GM18511 (cell line): ENCODE results near the gene CERT1.
A peak's percentile ranks its signal among the peaks of the same experiment; 100 is the strongest.
"Not testable (repeated sequence)": the region's sequence is repeated elsewhere in the genome, so short reads cannot be mapped to it uniquely, and the experiment has no call there.

ENCODE experiments used
- ATAC-seq: cut with Tn5 transposase; IDR thresholded peaks from one replicate; pipeline ENCODE4 v1.9.1; 2021; ENCODE audit warnings: mild to moderate bottlenecking, moderate library complexity; ENCODE audit not compliant: unreplicated experiment

CERT1 gene

DNA sequence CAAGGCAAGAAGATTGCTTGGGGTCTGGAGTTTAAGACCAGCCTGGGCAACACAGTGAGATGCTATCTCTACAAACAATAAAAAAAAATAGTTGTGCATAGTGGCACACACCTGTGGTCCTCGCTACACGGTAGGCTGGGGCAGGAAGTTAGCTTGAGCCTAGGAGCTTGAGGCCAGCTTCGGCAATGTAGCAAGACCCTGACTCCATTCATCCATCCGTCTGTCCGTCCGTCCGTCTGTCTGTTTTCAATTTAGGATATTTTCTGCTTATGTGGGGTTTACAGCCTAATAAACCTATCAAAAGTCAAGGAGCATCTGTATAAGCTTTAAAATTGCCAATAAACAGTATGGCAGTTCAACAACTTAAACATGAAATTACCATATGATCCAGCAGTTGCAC lies 154.7 kb downstream of the CERT1 start:
- no peak for ATAC-seq

DNA sequence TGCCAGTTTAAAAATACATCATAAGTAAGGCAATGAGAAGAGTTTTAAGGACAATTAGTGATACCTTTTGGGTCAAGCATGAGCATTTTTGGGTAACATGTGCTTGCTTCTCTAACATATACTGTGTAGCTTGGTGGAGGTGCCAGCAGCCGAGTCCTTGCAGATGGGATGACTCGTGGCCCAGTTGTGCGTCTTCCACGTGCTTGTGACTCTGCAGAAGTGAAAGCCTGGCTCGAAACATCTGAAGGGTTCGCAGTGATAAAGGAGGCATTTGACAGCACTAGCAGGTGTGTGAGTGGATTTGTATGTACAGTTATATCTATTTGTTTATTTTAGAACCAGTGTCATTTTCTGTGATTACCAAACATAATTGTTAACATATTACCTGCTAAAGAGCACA lies 156.2 kb downstream of the CERT1 start:
- no peak for ATAC-seq

- no peak for ATAC-seq
Observed at GRCh38 chr5:75351139-75351926, 160.1 kb downstream of the CERT1 start.

DNA sequence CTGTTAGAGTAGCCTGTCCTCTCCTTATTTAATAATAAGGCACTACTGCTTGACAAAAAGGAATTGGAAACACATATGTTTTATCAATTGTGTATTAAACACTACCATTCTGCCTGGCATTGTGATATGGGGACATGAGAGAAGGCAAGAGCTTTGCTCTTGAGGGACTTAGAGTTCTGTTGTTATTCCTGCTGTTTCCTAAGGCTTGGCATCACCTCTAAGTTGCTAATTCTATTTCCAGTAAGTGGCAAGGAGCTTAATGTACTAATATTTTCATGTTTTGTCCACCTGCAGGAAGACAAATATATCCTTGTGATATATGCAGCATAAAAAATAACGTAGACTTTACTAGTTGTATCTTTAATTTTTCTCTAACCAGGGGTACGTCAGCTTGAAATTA lies 161.8 kb downstream of the CERT1 start:
- ATAC-seq, result no peak

DNA sequence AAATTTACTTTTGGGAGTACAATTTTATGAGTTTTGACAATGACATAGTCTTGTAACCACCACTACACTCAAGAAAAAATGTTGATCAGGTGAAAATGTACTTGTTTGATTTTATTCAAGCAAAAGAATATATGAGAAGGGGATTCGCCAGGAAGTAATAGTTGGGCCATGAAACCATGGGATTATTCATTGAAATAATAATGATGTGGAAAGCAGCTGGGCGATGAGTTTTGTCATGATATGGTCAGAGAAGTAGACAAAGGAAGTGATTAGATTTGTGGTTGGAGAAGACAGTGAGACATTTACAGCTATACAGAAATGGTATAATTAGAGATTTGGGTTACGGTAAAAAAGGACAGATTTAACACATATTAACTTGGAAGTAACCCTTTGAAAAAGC lies 163.2 kb downstream of the CERT1 start:
- no peak for ATAC-seq

DNA sequence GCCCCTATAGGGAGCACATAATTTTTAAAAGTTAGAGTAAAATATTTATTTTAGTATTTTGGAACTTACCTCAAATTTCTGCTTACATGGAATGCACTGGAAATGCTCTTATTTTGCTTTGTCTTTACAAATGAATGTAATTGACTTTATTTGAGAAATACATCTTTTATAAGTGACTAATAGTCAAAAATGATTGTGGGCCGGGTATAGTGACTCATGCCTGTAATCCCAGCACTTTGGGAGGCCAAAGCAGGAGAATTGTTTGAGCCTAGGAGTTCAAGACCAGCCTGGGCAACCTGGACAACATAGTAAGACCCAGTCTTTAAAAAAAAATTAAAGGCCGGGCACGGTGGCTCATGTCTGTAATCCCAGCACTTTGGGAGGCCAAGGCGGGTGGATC lies 168.6 kb downstream of the CERT1 start:
- ATAC-seq, result no peak

GRCh38 chr5:75341934-75342333 lies 169.5 kb downstream of the CERT1 start:
- ATAC-seq, result no peak

DNA sequence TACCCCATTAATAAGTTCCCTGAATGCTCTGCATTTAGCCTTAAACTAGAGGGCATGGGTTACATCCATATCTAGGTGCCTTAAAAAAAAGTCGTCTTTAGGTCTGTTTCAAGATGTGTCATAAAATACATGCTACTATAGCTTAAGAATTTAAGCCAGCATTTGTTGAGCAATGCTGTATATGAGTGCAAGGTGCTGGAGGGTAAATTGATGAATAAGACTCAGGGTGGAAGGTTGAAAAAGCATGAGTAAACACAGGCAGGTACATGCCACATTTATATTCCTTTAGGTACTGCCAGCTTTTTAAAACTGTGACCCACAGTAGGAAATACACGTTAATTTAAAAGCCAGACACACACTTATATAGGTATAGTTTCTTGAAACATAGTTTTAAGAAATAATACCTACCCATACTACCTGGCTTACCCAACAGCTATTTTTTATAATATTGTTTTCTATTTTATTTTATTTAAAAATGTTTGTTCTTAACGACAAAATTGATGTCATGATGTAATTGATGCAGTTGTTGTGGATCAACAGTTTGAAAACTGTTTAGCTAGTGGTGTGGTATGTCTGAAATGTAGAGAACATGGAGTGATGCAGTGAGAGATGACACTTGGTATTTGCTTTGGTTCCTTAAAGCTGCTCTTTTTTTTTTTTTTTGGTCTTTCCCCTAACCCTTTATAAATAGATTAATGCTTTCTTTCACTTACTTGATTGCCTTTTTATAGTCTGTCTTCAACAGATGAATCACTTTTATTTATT lies 170.5 kb downstream of the CERT1 start:
- ATAC-seq, result no peak

- no peak for ATAC-seq
Observed at GRCh38 chr5:75338408-75338807, 173.0 kb downstream of the CERT1 start.

- ATAC-seq, result peak; percentile 3
Observed at GRCh38 chr5:75337366-75338021, 173.9 kb downstream of the CERT1 start.

- peak; percentile 98 for ATAC-seq
Observed at GRCh38 chr5:75336615-75337336, 174.7 kb downstream of the CERT1 start, which contains the start of gene HMGCR. HMGCR (plus strand) TSS chr5:75337220; CDS start chr5:75342606, 5,386 bp downstream.

DNA sequence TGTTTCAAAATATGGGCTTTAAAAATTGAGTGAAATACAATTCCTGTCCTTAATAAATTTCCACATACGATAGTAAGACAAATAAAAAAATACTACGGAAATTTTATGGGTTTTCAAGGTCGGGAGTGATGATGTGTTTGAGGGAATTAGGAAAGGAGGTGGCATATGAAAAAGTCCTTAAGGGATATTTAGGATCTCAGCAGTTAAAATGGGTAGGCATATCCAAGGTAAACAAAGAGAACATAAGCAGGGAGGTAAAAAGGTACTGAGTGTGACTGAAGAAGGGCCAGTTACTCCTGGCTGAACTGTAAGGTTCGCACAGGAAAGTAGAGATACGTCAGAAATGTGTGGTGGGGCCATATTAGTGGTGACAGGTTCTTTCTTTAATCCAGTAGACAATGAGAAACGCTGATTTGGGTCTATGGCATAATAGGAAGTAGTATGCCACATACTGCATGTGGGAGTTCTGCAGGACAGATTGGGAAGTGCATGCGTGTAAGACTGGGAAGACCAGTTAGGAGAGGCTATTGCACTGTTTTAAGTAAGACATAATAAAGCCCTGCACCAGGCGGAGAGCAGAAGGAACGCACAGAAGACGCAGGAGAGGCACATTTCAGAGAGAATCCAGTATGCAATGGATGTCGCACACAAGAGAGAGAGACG lies 175.3 kb downstream of the CERT1 start:
- ATAC-seq, result peak; percentile 1

GRCh38 chr5:75335486-75335885 lies 175.9 kb downstream of the CERT1 start:
- ATAC-seq, result no peak

DNA sequence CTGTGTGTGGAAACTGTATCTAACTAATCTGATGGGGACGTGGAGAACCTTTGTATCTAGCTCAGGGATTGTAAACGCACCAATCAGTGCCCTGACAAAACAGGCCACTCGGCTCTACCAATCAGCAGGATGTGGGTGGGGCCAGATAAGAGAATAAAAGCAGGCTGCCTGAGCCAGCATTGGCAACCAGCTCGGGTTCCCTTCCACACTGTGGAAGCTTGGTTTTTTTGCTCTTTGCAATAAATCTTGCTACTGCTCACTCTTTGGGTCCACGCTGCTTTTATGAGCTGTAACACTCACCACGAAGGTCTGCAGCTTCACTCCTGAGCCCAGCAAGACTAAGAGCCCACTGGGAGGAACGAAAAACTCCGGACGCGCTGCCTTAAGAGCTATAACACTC lies 177.0 kb downstream of the CERT1 start:
- ATAC-seq, result not testable (repeated sequence)

DNA sequence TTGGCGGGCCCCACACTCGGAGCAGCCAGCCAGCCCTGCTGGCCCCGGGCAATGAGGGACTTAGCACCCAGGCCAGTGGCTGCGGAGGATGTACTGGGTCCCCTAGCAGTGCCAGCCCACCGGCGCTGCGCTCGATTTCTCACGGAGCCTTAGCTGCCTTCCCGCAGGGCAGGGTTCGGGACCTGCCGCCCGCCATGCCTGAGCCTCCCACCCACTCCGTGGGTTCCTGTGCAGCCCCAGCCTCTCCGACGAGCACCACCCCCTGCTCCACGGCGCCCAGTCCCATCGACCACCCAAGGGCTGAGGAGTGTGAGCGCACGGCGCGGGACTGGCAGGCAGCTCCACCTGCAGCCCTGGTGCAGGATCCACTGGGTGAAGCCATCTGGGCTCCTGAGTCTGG lies 177.7 kb downstream of the CERT1 start:
- not testable (repeated sequence) for ATAC-seq

DNA sequence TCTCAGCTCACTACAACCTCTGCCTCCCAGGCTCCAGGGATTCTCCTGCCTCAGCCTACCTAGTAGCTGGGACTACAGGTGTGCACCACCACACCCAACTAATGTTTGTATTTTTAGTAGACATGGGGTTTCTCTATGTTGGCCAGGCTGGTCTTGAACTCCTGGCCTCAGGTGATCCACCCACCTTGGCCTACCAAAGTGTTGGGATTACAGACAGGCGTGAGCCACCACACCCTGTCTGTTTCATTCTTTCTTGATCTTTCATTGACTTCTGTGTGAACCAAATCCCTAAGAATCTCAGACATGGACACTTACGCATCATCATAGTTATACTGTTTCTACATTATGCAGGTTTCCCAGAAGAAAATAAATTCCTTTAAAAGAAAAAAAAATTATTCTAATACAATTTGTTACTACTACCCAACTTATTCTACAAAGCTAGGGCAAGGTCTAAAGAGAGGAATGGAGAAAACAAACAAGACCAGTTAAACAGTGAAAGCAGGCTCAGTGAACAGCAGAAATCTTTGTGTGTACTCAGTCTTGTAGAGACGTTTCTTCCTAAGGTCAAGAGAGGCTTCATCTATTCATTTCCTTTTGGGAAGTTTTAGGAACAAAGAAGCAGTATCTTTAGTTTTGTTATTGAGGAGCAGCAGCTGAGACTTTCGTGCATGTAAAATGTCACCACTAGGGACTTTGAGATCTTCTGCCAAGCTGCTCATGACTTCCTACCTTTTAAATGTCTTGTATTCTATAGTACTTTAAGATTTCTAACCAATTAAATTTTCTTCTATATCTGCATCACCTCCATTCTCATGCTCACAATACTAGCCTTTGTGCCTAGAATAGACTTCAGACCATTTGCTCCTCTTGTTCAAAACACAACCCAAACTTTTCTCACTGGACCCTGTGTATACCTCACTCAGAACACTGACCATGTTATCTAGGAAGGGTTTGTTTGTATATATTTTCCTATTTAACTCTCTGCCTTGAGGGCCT lies 180.0 kb downstream of the CERT1 start:
- ATAC-seq, result no peak

DNA sequence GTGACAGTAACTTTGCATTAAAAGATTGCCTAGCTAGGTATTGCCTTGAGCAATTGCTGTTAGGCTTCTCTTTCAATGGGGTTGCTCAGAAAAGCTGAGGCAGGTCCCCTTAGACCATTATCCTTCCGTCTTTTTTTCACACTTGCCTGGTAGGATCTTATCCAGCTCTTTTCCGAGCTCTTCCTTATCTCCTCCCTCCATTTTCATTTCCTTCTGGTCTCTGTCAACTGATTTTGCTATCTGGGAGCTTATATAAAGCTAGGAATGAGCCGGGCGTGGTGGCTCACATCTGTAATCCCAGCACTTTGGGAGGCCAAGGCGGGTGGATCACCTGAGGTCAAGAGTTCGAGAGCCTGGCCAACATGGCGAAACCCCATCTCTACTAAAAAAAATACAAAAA lies 181.0 kb downstream of the CERT1 start:
- no peak for ATAC-seq
